Astrocyte of the spinal cord (primary cell): ENCODE results near the gene CDK5RAP2.
A peak's percentile ranks its signal among the peaks of the same experiment; 100 is the strongest.

Experiments used
- DNase-seq: peaks from one replicate; pipeline ENCODE4 v3.0.0; 2011; ENCODE audit warnings: low read depth, low spot score
- H3K4me3 ChIP-seq: 2 replicates; pipeline ENCODE4 v1.5.1; 2011; ENCODE audit warnings: low read depth, mild to moderate bottlenecking, low read length, moderate library complexity
- in situ Hi-C: cut with HindIII; loops from 2 replicates; pipeline ENCODE4 v1.10.0; 2017; ENCODE audit warnings: low sequenced_read_pairs
- TF ChIP-seq, protein P1 (sequence below): IDR thresholded peaks from 2 replicates; pipeline ENCODE4 v1.5.1; 2012; ENCODE audit warnings: low read depth, mild to moderate bottlenecking, low read length, inconsistent platforms

CDK5RAP2 gene

GRCh38 chr9:120571443-120572257, 8.3 kb downstream of the CDK5RAP2 start:
- H3K4me3 ChIP-seq: no peak overlapping the region
- in situ Hi-C loops: no loop called here
- TF ChIP-seq, protein P1, sequence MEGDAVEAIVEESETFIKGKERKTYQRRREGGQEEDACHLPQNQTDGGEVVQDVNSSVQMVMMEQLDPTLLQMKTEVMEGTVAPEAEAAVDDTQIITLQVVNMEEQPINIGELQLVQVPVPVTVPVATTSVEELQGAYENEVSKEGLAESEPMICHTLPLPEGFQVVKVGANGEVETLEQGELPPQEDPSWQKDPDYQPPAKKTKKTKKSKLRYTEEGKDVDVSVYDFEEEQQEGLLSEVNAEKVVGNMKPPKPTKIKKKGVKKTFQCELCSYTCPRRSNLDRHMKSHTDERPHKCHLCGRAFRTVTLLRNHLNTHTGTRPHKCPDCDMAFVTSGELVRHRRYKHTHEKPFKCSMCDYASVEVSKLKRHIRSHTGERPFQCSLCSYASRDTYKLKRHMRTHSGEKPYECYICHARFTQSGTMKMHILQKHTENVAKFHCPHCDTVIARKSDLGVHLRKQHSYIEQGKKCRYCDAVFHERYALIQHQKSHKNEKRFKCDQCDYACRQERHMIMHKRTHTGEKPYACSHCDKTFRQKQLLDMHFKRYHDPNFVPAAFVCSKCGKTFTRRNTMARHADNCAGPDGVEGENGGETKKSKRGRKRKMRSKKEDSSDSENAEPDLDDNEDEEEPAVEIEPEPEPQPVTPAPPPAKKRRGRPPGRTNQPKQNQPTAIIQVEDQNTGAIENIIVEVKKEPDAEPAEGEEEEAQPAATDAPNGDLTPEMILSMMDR: no peak
- DNase-seq: peak; percentile 88

DNA sequence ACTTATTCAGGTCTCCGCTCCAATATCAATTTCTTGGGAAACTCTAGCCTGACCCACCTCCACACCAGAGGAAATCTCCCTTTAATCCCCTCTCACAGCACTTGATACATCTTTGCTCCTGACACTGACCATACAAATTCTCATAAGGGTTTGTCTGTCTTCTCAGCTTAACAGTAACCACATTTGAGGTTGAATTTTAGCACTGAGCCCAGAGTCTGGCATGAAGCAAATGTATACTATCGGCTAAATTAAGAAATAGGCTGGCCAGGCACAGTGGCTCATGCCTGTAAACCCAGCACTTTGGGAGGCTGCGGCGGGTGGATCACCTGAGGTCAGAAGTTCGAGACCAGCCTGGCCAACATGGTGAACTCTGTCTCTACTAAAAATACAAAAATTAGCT, 9.7 kb downstream of the CDK5RAP2 start:
- H3K4me3 ChIP-seq: no peak overlapping the region
- TF ChIP-seq, protein P1: no peak
- DNase-seq: no peak
- in situ Hi-C loops: no loop called here

- TF ChIP-seq, protein P1: peak; percentile 34
- H3K4me3 ChIP-seq: no peak overlapping the region
- in situ Hi-C loops: no loop called here
- no peak for DNase-seq
Observed at GRCh38 chr9:120569556-120569955, 10.4 kb downstream of the CDK5RAP2 start.

DNA sequence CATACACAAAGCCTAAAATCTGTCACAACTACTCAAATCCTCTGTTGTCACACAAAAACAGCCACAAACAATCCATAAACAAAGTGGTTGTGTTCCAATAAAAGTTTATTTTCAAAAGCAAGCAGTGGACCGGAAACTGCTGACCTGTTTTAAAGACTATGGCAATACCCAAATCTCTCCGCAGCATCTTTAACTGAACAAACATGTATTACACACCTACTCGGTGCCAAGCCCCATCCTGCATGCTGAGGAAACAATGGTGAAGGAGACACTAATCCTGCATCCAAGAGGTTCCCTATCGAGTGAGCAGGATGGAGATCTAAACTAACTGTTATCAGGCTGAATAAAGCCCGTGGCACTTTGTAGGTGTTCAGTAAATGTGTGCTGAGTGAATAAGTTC, 11.2 kb downstream of the CDK5RAP2 start:
- TF ChIP-seq, protein P1: no peak
- no peak overlapping the region for H3K4me3 ChIP-seq
- DNase-seq: no peak
- in situ Hi-C loops: no loop called here

GRCh38 chr9:120567874-120568273, 12.1 kb downstream of the CDK5RAP2 start:
- TF ChIP-seq, protein P1: no peak
- in situ Hi-C loops: no loop called here
- H3K4me3 ChIP-seq: no peak overlapping the region
- DNase-seq: no peak

GRCh38 chr9:120567081-120567480, 12.9 kb downstream of the CDK5RAP2 start:
- in situ Hi-C loops: no loop called here
- DNase-seq: no peak
- no peak overlapping the region for H3K4me3 ChIP-seq
- TF ChIP-seq, protein P1: no peak

DNA sequence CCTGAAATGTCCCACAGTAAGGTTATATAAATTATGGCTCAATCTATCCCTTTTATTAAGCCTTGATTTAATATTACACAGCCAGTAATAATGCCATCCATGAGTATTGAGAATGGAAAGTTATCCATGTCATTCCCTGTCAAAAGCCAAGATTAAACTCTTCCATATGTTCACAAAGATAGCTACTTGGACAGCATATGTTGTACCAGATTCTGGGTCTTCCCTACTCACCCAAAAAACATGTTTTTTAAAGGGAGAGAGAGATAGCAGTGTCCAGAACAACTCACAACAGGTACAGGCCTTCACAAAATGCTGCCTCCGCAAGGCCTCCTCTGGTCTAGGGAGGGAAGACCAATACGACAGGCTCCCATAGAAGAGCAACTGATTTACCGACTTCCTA, 15.4 kb downstream of the CDK5RAP2 start:
- H3K4me3 ChIP-seq: no peak overlapping the region
- in situ Hi-C loops: no loop called here
- TF ChIP-seq, protein P1: no peak
- no peak for DNase-seq
